ENCODE results near the gene MAP3K4. TPM values are rescaled to one million over a fixed set of nuclear protein-coding genes. Genes with fewer than 3 reads are reported as not detected.
A peak's percentile ranks its signal among the peaks of the same experiment; 100 is the strongest.

MAP3K4 gene
- total RNA-seq, 4 donors from 2014 or later: 24.3 to 99.0 (median 37.4) TPM

- Histone ChIP-seq H3K27ac (no peak overlapping the region), H3K36me3 (peaks cover 0 to 3% (median 0%) of the 10 kb centered on the region in 3 donors), H3K4me1 (no peaks in the 10 kb centered on the region), H3K9me3 (no peaks in the 10 kb centered on the region), H3K27me3 (no peaks in the 10 kb centered on the region), H3K4me3 (no peak overlapping the region)
- TF ChIP-seq POLR2A (IDR thresholded peaks at IDR 0.05) (no peak), CTCF (IDR thresholded peaks at IDR 0.05) (no peak)
- DNase-seq: no peak
Observed at GRCh38 chr6:161137839-161138542, 146.4 kb downstream of the MAP3K4 start.

- Histone ChIP-seq H3K4me1 (no peaks in the 10 kb centered on the region), H3K9me3 (no peaks in the 10 kb centered on the region), H3K27me3 (no peaks in the 10 kb centered on the region), H3K4me3 (no peak overlapping the region), H3K27ac (no peak overlapping the region), H3K36me3 (peaks cover 0 to 3% (median 0%) of the 10 kb centered on the region in 3 donors)
- TF ChIP-seq CTCF (IDR thresholded peaks at IDR 0.05) (no peak), POLR2A (IDR thresholded peaks at IDR 0.05) (no peak)
- DNase-seq: no peak
Observed at GRCh38 chr6:161138543-161139303, 147.2 kb downstream of the MAP3K4 start.

DNA sequence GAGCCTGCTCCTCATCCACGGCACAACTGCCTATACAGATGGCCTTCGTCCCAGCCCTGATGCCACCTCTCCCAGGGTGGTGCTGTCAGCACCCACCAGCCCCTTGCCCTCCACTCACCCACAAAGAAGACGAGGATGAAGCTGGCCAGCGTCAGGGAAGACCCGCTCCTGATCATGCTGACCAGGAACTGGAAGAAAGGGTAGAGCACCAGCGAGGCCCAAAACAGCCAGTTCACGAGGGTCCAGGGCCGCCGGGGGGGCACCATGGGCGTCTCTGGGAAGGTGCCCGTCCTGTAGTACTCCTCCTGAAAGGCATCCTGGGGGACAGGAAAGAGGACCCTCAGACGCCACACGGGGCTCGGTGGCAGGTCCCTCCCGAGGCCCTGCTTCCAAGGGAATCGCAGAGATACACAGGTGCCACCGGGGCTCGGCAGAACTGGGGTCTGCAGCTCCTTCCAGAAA is 147.8 kb downstream of the MAP3K4 start:
- Histone ChIP-seq H3K4me1 (no peaks in the 10 kb centered on the region), H3K36me3 (peaks cover 0 to 3% (median 0%) of the 10 kb centered on the region in 3 donors), H3K4me3 (no peak overlapping the region), H3K9me3 (no peaks in the 10 kb centered on the region), H3K27ac (no peak overlapping the region), H3K27me3 (no peaks in the 10 kb centered on the region)
- no peak for TF ChIP-seq CTCF (IDR thresholded peaks at IDR 0.05)
- TF ChIP-seq POLR2A (IDR thresholded peaks at IDR 0.05): no peak
- no peak for DNase-seq

GRCh38 chr6:161139766-161140553 is 148.4 kb downstream of the MAP3K4 start:
- Histone ChIP-seq H3K4me1 (no peaks in the 10 kb centered on the region), H3K36me3 (peaks cover 0 to 3% (median 0%) of the 10 kb centered on the region in 3 donors), H3K27me3 (no peaks in the 10 kb centered on the region), H3K4me3 (no peak overlapping the region), H3K9me3 (no peaks in the 10 kb centered on the region), H3K27ac (no peak overlapping the region)
- TF ChIP-seq POLR2A (IDR thresholded peaks at IDR 0.05): no peak
- TF ChIP-seq CTCF (IDR thresholded peaks at IDR 0.05): no peak
- peak in 1 of 3 donors; percentile 68 for DNase-seq

DNA sequence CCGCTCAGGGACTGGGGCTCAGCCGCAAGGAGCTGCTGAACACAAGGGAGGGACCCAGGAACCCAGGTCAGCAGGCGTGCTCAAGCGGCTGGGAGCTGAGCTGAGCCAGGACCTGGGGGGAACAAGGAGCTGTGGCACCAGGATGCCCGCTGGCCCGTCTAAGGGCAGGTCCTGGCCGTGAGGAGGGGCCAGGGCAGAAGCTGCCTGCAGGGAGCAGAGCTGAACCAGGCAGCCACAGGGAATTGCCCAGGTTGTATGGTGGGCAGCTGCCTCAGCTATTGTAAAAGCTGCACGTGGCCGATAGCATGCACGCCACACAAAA is 148.9 kb downstream of the MAP3K4 start:
- DNase-seq: no peak
- no peak for TF ChIP-seq POLR2A (IDR thresholded peaks at IDR 0.05)
- TF ChIP-seq CTCF (IDR thresholded peaks at IDR 0.05): no peak
- H3K27ac ChIP-seq: no peak overlapping the region
- peaks cover 0 to 3% (median 0%) of the 10 kb centered on the region in 3 donors for H3K36me3 ChIP-seq
- H3K27me3 ChIP-seq: no peaks in the 10 kb centered on the region
- no peaks in the 10 kb centered on the region for H3K4me1 ChIP-seq
- no peak overlapping the region for H3K4me3 ChIP-seq
- H3K9me3 ChIP-seq: no peaks in the 10 kb centered on the region

All from Peyer's patch (tissue), 4 donors.